ENCODE measurements around the gene DUSP7.

The DUSP7 gene

GRCh38 chr3:52086461-52086860 lies 30.1 kb upstream of the DUSP7 start:
- no peak for DNase-seq

GRCh38 chr3:52085681-52086282 lies 29.4 kb upstream of the DUSP7 start:
- no peak for DNase-seq

- no peak for DNase-seq
Observed at GRCh38 chr3:52084954-52085680, 28.7 kb upstream of the DUSP7 start.

- no peak for DNase-seq
Observed at GRCh38 chr3:52084216-52084945, 28.0 kb upstream of the DUSP7 start.

- DNase-seq, result no peak
Observed at GRCh38 chr3:52083556-52084087, 27.3 kb upstream of the DUSP7 start.

- no peak for DNase-seq
Observed at GRCh38 chr3:52082951-52083350, 26.6 kb upstream of the DUSP7 start.

- no peak for DNase-seq
Observed at GRCh38 chr3:52080830-52081719, 24.7 kb upstream of the DUSP7 start.

GRCh38 chr3:52079958-52080357 lies 23.6 kb upstream of the DUSP7 start:
- no peak for DNase-seq

GRCh38 chr3:52078781-52079560 lies 22.6 kb upstream of the DUSP7 start:
- DNase-seq, result no peak

- DNase-seq, result no peak
Observed at GRCh38 chr3:52077925-52078324, 21.6 kb upstream of the DUSP7 start.

GRCh38 chr3:52076896-52077780 lies 20.8 kb upstream of the DUSP7 start:
- no peak for DNase-seq

GRCh38 chr3:52073490-52073889 lies 17.1 kb upstream of the DUSP7 start:
- DNase-seq, result no peak

GRCh38 chr3:52072471-52072870 lies 16.1 kb upstream of the DUSP7 start:
- no peak for DNase-seq

- DNase-seq, result no peak
Observed at GRCh38 chr3:52072020-52072419, 15.6 kb upstream of the DUSP7 start.

- peak; percentile 62 for DNase-seq
Observed at GRCh38 chr3:52070724-52071621, 14.6 kb upstream of the DUSP7 start.

- no peak for DNase-seq
Observed at GRCh38 chr3:52069855-52070254, 13.5 kb upstream of the DUSP7 start.

GRCh38 chr3:52069135-52069534 lies 12.8 kb upstream of the DUSP7 start:
- no peak for DNase-seq

- no peak for DNase-seq
Observed at GRCh38 chr3:52068730-52069129, 12.4 kb upstream of the DUSP7 start.

GRCh38 chr3:52068055-52068571 lies 11.7 kb upstream of the DUSP7 start:
- no peak for DNase-seq

- DNase-seq, result no peak
Observed at GRCh38 chr3:52067526-52067925, 11.2 kb upstream of the DUSP7 start.
